GM12878 (cell line): ENCODE results near the gene RACK1.

ENCODE experiments used
- CHD2 ChIP-seq: IDR thresholded peaks from 2 replicates; pipeline ENCODE4 v1.6.1; 2011; ENCODE audit warnings: low read depth, low read length, improper control_type of control experiment, borderline replicate concordance
- CHD4 ChIP-seq: fragments of 200-600 bp; sonication (generic); IDR thresholded peaks from 2 replicates; pipeline ENCODE4 v1.6.1; 2016; ENCODE audit warnings: mild to moderate bottlenecking
- KDM1A ChIP-seq: fragments of 200-600 bp; sonication (generic); IDR thresholded peaks from 2 replicates; pipeline ENCODE4 v1.6.1; 2016; ENCODE audit warnings: borderline replicate concordance
- POLR2A ChIP-seq: IDR thresholded peaks from 2 replicates; pipeline ENCODE4 v1.6.1; 2011; ENCODE audit warnings: low read depth, mild to moderate bottlenecking, low read length
- POLR2AphosphoS2 ChIP-seq: IDR thresholded peaks from 2 replicates; pipeline ENCODE4 v1.6.1; 2011; ENCODE audit warnings: low read depth, mild to moderate bottlenecking, low read length, improper control_type of control experiment, moderate library complexity
- TF ChIP-seq, protein P1 (sequence below): fragments of 450-650 bp; IDR thresholded peaks from 2 replicates; pipeline ENCODE4 v1.6.1; 2017; ENCODE audit warnings: mild to moderate bottlenecking
- TF ChIP-seq, protein P2 (sequence below): IDR thresholded peaks from 2 replicates; pipeline ENCODE4 v1.6.1; 2012; ENCODE audit warnings: low read length, inconsistent platforms

DNA sequence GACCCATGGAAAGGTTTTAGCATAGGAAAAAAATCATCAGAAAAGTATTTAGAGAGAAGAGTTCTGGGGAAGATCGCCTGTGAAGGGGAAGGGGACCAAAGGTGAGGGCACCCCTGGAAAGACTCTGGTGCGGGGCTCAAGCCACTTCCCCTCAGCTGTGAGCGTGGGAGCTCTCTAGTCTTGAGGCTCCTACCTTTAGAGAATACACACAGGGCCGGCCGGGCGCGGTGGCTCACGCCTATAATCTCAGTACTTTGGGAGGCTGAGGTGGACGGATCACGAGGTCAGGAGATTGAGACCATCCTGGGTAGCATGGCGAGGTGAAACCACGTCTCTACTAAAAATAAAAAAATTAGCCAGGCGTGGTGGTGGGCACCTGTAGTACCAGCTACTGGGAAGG is 13.7 kb downstream of the RACK1 start:
- TF ChIP-seq POLR2A (no peak), CHD2 (no peak), POLR2AphosphoS2 (no peak), CHD4 (no peak), KDM1A (no peak)
- TF ChIP-seq, protein P1, sequence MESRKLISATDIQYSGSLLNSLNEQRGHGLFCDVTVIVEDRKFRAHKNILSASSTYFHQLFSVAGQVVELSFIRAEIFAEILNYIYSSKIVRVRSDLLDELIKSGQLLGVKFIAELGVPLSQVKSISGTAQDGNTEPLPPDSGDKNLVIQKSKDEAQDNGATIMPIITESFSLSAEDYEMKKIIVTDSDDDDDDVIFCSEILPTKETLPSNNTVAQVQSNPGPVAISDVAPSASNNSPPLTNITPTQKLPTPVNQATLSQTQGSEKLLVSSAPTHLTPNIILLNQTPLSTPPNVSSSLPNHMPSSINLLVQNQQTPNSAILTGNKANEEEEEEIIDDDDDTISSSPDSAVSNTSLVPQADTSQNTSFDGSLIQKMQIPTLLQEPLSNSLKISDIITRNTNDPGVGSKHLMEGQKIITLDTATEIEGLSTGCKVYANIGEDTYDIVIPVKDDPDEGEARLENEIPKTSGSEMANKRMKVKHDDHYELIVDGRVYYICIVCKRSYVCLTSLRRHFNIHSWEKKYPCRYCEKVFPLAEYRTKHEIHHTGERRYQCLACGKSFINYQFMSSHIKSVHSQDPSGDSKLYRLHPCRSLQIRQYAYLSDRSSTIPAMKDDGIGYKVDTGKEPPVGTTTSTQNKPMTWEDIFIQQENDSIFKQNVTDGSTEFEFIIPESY: no peak
- TF ChIP-seq, protein P2, sequence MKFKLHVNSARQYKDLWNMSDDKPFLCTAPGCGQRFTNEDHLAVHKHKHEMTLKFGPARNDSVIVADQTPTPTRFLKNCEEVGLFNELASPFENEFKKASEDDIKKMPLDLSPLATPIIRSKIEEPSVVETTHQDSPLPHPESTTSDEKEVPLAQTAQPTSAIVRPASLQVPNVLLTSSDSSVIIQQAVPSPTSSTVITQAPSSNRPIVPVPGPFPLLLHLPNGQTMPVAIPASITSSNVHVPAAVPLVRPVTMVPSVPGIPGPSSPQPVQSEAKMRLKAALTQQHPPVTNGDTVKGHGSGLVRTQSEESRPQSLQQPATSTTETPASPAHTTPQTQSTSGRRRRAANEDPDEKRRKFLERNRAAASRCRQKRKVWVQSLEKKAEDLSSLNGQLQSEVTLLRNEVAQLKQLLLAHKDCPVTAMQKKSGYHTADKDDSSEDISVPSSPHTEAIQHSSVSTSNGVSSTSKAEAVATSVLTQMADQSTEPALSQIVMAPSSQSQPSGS: no peak
